OCI-LY3 (cell line): ENCODE results near the gene PRKAR2A.

Source experiments
- EZH2phosphoT487 ChIP-seq: fragments of 200-600 bp; shearing (Covaris generic); IDR thresholded peaks from 2 replicates; pipeline ENCODE4 v1.6.1; 2018; ENCODE audit warnings: antibody characterized with exemption, mixed run types, low read depth
- TF ChIP-seq, protein P1 (sequence below): fragments of 200-600, 300-600 bp; sonication (generic); IDR thresholded peaks from 2 replicates; pipeline ENCODE4 v1.5.1; 2014; ENCODE audit warnings: antibody characterized with exemption, low read length, low read depth

DNA sequence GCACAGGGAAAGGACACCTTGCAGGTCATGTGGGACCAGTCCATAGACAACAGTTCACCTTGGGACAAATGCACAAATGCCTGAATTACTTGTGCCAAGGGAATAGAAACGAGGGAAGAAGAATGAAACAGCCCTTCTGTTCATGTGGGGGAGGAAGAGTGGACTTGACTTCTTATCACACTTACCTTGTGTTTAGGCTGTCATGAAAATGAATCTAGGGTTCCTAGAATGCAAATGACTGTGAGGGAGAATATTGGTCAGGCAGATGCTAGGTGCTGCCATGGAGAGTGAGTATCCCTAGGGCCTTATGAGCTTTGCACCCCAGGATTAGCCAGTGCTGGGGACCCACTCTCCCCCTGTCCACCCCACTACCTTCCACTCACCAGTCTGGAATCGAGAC lies 11.0 kb upstream of the PRKAR2A start:
- TF ChIP-seq, protein P1, sequence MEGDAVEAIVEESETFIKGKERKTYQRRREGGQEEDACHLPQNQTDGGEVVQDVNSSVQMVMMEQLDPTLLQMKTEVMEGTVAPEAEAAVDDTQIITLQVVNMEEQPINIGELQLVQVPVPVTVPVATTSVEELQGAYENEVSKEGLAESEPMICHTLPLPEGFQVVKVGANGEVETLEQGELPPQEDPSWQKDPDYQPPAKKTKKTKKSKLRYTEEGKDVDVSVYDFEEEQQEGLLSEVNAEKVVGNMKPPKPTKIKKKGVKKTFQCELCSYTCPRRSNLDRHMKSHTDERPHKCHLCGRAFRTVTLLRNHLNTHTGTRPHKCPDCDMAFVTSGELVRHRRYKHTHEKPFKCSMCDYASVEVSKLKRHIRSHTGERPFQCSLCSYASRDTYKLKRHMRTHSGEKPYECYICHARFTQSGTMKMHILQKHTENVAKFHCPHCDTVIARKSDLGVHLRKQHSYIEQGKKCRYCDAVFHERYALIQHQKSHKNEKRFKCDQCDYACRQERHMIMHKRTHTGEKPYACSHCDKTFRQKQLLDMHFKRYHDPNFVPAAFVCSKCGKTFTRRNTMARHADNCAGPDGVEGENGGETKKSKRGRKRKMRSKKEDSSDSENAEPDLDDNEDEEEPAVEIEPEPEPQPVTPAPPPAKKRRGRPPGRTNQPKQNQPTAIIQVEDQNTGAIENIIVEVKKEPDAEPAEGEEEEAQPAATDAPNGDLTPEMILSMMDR = no peak
- TF ChIP-seq EZH2phosphoT487 = no peak
